Vagina (tissue), 2 donors: ENCODE results near the gene FBXL7.

Experiments
- CTCF ChIP-seq, 3 experiments: fragments of 450-650 bp in 2 of 3; fragments of 200-600 bp in 1 of 3; sonication (generic) in 1 of 3; IDR thresholded peaks; one replicate each; pipeline ENCODE4 v1.5.1; 2017 to 2019; ENCODE audit warnings: antibody characterized with exemption in 3 of 3, mild to moderate bottlenecking in 2 of 3, moderate library complexity in 2 of 3
- POLR2A ChIP-seq, 2 donors: fragments of 450-650 bp; IDR thresholded peaks; one replicate each; pipeline ENCODE4 v1.6.1; 2017; ENCODE audit warnings: antibody characterized with exemption in 2 of 2, mild to moderate bottlenecking in 2 of 2, moderate library complexity in 2 of 2

GRCh38 chr5:15501091-15501791 lies 1.3 kb downstream of the FBXL7 start:
- TF ChIP-seq CTCF (IDR thresholded peaks at IDR 0.05) (no peak), POLR2A (IDR thresholded peaks at IDR 0.05) (no peak)
